GM04503 (cell line): ENCODE data around the gene RETREG2.

Experiments used
- DNase-seq: peaks from one replicate; pipeline ENCODE4 v3.0.0-alpha.2; 2012; ENCODE audit warnings: low read depth

The RETREG2 gene

DNA sequence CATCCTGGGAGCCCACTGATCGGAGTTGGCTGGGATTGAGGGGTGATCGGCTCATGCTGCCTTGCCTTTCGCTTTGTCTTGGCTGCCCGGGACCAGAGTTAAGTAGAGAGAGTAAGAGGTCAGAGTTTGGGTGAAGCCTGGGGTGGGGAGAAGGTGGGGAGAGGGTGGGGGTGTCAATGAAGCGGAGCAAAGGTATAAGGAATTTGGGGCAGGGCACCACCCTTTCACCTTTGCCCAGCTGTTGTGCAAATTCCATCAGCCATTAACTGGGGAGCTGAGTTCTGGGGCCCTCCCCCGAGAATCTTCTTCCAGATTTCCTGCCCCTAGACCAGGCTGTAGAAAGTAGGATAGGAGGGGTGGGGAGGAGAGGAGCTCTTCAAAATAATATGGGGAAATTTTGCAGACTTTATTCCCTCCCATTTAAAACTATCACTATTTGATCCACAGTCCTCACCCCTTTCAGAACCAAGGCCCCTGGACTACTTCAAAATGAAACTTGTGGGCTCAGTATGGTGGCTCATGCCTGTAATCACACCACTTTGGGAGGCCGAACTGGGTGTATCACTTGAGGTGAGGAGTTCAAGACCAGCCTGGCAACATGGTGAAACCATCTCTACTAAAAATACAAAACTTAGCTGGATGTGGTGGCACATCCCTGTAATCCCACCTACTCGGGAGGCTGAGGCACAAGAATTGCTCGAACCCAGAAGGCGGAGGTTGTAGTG is 8.0 kb upstream of the RETREG2 start, which contains the start of gene SLC23A3:
Gene SLC23A3, minus strand, starts transcription at position 100 of the 725 bp plus-strand sequence. Its CDS starts 45 bp downstream, at position 55.
- DNase-seq = no peak

DNA sequence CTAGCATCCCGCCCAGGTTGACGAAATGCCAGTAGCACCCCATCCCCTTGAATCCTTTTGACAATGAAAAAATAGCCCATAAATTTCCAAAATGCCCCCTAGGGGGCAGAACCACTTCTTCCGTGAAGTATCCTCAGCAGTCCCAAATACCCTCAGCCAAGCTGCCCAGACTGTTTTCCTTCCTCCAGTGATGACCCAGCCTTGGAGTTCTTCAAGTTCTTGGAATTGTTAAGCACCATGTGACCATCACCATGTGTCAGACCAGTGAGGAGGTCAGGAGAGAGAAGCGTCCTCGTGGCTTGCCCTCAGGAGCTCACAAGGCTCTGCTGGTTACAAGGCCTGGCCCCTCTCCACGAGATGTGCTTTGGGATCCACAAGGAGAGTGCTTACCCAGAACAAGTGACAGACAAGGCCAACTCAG is 6.8 kb upstream of the RETREG2 start:
- peak; percentile 90 for DNase-seq

DNA sequence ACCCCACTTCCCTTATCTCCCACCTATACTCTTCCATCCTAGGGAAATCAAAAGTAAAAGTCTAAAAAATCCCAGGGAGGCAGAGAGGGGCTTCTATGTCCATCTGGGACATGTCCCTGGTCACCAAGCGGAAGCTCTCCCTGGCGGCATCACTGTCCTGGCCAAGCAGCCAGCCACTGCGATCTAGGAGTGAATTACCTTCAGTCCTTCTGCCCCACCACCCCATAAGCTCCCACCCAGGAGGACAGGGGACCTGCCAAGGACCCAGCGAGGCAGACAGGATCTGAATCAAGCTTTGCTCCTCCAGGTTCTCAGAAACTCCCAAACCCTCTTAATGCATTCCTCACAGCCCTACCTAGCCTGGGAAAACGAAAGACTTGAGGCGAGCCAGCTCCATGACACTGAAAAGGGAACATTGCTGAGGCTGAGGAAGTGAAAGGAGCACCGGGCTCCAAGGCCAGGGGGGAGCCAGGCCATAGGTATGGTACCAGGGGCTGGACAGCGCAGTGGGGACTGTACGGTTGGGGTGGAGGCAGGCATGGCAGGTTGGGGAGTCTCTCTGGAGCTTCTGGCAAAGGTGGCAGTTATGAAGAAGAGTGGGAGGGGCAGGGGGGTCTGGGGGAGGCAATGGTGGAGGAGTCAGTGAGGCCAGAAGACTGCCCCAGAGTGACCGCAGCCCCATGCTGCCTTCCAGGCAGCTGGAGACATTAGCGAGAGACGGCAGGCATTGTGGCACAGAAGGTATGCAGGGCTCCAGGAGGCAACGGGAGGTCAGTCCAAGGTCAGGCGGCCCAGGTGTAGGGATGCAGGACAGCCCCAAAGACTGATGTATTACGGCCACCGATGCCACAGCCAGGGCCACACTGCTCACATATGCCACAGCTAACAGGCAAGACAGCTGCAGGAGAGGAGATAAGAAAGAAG is 5.6 kb upstream of the RETREG2 start:
- no peak for DNase-seq

DNA sequence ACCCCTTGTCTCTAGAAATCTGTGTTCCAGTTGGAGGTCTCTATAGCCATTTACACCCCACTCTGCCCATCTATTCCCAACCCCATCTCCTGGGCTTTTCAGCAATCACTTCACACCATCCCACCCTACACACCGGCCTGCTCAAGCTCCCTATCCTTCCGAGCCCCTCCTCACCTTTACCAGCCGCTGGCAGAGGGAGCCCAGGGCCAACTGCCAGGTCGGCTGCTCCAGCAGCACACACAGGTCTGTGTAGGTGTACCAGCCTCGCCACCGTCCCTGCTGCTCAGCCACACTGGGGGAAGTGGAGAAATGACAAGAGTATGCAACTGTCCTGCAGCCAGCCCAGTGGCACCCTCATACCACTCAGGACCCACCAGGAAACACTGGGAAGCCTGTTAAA is 4.9 kb upstream of the RETREG2 start:
- DNase-seq = no peak

DNA sequence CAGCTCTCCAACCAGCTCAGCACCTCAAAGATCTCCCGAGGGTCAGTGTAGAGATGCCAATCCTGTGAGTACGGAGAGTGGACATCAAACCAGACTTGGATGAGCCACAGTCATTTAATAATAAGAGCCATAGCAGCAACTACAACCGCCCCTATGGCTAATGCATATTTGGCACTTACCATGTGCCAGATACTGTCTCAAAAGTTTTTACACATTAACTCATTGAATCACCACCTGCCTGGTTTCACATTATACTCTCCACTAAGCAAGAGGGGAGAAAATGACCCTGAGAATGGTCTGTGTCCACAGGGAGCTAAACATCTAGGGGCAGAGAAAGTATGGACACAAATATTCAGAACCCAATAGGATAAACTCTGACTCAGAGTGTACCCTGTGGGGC is 3.9 kb upstream of the RETREG2 start:
- DNase-seq = no peak

DNA sequence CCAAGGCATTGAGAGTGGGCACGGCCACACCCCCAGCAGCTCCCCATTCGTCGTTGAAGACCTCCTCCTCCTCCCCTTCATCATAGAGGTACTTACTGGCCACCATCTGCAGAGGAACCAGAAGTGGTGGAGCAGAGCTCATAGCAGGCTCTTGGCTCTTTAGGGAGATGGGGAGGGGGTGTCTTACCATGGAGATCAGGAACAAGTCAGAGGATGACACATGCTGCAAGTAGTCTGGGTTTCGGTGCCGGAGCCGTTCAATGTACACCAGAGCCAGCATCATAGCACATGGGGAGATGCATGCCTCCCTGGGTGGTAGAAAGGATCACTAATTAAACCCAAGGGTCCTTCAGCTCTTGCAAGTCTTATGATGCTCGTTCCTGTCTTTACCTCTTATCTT is 3.3 kb upstream of the RETREG2 start:
- no peak for DNase-seq

DNA sequence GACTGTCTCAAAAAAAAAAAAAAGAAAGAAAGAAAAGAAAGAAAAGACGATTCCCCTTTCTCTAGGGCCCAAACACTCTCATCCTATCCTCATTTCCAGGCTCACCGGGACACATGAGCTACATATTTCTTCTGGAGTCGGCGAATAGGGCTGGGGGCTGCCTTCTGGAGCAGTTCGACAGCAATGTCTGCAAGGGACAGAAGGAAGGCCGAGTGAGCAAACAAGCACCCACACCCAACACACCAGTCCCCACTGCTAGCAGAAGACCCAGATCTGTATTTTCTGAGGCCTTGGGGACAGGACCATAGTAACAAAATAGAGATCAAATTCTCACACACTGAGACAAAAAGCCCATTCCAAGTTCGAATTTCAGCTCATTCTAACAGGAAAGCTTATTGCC is 2.6 kb upstream of the RETREG2 start:
- DNase-seq = no peak

DNA sequence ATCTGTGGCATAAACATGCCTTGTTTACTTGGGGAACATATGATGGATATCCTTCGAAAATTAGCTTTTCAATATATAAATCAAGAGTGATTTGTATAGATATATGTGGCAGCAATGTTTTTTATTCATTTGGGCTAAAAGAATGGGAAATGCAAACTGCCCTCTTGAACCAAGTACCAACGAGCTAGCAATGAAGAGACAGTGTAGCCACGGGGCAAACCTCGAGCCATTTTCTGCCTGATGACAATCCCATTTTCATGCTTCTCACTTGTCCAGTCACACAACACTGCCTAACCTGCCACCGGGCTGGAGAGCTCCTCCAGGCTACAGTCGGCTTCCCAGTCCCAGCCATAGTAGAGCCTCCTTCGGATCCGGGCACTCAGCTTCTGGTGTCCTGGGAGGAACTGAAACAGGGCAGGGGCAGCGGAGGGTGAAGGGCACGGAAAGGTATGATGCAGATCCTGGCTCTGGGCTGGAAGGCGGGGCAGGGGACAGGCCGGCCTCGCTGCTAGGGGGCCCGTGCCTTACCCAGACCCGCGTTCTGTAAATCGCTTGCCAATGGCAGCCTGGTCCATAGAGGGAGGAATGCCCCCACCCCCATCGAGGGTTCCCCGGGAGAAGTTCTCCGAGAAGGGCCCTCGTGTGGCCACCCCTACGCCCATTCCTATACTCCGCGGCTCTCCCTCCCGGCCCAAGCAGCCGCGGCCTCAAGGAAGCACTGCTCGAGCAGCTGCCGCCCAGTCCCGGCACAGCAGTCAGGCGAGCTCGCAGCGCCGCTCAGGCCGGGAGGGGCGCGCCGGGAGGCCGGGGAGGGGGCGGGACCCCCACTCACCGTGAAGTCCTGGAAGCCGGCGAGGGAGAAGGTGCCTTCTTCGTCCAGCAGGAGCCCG is 1.9 kb upstream of the RETREG2 start:
- no peak for DNase-seq

DNA sequence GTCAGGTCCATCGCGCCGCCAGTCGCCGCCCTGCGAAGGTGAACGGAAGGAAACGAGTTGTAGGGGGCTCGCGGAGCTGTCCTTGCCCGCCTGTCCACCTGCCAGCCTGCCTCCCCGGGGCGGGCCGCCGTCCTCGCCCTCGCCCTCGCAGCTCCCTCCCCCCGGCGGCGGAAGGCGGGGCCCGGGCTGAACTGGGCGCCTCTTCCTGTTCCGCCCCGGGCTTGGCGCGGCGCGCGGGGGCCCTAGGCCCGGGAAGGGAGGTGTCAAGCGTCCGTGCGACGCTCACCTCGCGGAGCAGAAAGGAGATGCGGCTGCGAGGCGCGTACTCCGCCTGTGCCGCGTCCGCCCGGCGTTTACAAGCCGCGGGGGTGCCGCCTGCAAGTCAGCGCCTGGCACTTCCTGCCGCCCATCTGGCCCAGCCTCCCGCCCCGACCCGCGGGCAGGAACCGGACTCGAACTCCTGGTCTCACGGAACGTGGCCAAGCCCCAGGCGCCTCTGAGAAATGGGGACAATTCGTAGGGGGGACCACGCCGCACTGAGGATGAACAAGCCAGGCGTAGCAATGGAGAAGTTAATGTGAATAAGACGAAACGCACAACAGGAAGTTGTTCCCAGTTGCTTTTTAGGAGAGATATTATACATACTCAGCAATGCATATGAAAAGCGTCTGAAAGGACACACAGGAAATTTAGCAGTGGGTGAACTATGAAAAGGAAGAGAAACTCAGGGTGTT is 1.1 kb upstream of the RETREG2 start, which contains the start of gene CNPPD1:
Gene CNPPD1, minus strand, starts transcription at position 108 of the 734 bp plus-strand sequence. Its CDS starts 97 bp downstream, at position 11.
- peak; percentile 44 for DNase-seq

DNA sequence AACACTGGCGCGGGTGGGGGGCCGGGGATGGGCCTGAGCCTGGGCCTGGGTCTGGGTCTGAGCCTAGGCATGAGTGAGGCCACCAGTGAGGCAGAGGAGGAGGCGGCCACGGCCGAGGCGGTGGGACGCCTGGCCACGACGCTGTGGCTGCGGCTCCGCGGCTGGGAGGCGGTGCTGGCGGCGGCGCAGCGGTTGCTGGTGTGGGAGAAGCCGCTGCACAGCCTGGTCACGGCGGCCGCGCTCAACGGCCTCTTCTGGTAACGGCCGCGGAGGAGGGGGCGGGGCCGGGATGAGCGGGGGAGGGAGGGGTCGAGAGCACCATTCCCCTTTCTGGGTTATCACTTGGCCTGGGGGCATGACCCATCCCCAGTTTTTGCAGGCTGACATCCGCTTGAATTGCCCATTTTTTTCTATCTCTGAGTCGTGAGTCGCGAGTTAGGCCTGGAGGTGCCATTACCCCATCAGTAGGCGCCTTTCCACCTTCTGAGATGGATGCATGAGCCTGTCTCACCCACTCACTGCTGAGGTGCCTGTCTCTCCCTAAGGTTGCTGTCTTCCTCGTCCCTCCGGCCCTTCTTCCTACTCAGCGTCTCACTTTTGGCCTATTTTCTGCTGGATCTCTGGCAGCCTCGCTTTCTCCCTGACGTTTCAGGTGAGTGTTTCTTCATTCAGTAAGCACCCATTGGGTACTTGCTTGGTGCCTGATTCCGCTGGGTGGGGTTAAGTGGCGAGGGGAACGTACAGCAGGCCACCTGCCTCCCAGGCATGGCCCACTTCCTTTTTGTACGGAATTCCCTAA is 501 bp downstream of the RETREG2 start:
- DNase-seq = no peak

DNA sequence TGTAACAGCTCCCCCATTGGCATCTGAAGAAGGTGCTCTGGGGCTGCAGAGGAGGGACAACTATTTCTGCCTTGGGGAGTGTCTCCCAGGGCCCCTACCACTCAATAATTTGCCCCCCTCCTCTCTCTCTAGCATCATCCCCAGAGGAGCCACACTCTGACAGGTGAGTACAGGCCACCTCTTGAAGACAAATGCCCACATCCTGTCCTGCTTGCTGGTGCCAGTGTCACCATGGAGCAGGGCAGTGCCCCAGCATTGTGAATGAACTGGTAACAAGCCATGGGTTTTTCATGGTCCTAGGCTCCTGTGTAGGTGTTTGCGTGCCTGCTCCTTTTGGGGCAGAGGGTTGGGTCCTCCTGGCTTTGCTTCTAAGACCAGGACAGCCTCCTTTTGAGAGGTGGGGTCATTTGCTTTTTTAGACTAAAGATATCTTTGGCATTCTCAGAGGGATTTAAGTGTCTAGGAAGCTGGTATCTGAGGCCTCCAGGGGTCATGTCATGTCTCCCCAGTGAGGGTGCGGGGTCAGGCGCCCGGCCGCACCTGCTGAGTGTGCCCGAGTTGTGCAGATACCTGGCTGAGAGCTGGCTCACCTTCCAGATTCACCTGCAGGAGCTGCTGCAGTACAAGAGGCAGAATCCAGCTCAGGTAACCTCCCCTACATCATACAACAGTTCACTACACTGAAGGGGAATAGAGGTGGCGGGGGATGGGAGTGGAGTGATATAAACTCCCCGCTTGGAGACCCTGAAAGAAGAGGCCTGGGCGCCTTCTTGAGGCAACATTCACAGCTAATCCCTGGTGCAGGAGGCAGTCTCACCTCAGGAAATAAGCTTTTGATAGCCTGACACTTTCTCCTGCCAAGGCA is 1.8 kb downstream of the RETREG2 start:
- no peak for DNase-seq

DNA sequence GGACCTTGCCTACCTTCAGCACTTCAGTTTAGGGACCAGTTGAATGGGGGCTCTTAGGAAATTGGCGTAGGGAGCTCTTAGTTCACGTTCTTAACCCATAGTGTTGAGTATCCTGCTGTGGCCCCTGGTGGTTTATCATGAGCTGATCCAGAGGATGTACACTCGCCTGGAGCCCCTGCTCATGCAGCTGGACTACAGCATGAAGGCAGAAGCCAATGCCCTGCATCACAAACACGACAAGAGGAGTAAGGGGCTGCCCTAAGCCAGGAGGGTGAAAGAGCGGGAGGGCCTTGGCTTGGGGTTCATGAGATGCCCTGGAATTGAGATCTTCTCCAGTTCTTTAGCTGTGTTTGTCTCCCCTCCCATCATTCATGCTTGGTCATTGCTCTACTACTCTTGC is 2.9 kb downstream of the RETREG2 start:
- no peak for DNase-seq

DNA sequence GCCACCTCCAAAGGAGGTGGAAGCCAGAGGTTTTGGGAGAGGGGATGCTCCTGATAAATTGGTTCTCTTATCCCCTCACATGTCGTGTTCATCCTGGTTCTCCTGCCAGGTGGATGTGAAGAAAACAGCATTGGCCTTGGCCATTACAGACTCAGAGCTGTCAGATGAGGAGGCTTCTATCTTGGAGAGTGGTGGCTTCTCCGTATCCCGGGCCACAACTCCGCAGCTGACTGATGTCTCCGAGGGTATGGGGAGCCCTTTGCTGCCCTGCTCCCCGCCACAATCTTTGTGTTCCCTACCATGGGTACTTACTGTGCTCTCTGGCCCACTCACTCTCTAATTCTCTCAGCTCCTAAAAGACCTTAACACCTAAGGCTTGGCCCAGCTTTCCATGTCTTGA is 3.5 kb downstream of the RETREG2 start:
- DNase-seq = no peak

DNA sequence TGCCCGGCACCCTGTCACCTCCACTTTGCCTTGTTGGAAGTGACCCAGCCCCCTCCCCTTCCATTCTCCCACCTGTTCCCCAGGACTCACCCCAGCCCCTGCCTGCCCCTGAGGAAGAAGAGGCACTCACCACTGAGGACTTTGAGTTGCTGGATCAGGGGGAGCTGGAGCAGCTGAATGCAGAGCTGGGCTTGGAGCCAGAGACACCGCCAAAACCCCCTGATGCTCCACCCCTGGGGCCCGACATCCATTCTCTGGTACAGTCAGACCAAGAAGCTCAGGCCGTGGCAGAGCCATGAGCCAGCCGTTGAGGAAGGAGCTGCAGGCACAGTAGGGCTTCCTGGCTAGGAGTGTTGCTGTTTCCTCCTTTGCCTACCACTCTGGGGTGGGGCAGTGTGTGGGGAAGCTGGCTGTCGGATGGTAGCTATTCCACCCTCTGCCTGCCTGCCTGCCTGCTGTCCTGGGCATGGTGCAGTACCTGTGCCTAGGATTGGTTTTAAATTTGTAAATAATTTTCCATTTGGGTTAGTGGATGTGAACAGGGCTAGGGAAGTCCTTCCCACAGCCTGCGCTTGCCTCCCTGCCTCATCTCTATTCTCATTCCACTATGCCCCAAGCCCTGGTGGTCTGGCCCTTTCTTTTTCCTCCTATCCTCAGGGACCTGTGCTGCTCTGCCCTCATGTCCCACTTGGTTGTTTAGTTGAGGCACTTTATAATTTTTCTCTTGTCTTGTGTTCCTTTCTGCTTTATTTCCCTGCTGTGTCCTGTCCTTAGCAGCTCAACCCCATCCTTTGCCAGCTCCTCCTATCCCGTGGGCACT is 4.5 kb downstream of the RETREG2 start:
- DNase-seq = no peak

DNA sequence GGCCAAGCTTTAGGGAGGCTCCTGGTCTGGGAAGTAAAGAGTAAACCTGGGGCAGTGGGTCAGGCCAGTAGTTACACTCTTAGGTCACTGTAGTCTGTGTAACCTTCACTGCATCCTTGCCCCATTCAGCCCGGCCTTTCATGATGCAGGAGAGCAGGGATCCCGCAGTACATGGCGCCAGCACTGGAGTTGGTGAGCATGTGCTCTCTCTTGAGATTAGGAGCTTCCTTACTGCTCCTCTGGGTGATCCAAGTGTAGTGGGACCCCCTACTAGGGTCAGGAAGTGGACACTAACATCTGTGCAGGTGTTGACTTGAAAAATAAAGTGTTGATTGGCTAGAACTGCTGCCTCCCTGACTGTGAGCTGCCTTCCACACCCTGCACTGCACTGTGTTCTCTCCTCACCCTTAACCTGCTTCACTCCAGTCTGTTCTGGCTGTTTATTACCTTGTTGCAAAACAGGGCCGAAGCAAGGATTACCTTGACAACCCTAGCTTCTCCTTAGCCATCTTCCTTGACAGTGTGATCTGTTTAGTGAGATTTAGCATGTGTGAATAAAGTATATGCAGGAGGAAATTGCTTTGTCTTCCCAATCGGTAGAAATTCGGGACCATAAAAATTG is 5.2 kb downstream of the RETREG2 start:
- no peak for DNase-seq

DNA sequence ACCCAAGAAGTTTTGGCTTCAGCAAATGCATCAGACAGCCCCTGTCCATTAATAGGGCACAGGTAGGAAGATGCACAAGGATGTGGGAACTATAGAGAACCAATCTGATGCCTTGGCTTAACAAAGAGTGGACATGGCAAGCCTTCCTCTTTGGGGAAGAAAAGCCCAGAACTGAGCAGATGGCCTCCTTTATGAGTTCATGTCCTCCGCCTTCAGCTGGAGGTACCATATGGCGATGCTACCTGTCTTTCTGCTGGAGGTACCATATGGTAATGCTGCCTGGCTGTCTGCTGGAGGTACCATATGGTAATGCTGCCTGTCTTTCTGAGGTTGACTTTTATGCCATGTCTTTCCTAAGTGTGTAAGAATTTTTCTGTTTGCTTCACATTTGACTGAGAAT is 6.0 kb downstream of the RETREG2 start:
- DNase-seq = no peak

DNA sequence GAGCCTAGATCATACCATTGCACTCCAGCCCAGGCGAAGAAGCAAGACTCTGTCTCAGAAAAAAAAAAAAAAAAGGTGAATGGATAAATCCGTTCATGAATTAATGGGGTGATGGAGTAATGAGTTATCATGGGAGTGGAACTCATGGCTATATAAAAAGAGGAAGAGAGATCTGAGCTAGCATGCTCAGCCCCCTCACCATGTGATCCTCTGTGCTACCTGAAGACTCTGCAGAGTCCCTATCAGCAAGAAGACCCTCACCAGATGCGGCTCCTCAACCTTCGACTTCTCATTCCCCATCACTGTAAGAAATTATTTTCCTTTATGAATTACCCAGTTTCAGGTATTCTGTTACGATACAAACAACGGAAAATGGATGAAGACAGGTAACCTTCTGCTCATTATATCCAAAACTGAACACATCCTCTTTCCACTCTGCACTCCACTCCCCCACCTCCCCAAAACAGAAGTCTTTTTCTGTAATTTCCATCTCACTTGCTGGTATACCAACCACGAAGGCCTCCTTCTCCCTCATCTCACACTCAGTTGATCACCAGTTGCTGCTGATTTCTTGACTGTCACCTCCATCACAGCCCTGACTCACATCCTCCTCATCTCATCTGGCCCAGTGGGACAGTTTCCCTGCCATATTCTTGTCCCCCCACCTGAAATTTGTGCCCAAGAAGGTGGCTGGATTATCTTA is 8.8 kb downstream of the RETREG2 start:
- DNase-seq = no peak

DNA sequence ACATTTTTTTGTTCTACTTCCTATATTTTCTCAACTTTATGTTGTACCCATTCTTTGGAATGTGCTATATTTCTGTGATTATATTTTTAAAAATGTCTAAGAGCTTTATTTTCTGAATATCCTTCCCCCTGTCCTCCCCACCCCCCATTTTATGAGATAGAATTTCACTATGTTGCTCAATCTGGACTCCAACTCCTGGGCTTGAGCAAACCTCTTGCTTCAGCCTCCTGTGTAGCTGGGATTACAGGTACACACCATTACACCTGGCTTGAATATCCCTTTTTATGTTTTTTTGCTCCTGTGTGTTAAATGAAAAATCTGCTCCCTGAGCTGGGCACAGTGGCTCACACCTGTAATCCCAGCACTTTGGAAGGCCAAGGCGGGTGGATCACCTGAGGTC is 19.3 kb downstream of the RETREG2 start:
- DNase-seq = no peak
